ENCODE results near the gene EID2. TPM values are rescaled to one million over a fixed set of nuclear protein-coding genes. Genes with fewer than 3 reads are reported as not detected.

EID2 gene
- polyA plus RNA-seq, 2 donors: 11.6 to 16.7 TPM

DNA sequence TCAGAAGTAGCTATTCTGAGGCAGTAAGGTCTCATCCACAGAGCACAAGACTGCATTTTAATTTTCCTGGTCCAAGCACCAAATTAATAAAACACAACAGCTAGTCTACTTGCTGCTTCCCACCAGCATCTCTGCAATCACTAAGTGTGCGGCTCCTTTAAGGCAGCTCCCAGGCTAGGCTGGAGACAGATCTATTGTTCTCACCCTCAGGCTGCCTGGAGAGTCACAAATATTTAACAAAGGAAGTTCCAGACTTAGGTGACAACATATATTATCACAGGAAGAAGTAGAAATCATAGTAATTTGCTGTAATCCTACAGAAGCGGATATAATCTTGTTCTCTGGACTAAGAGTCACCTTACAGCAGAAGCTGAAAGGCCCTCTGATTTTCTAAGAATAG is 2.2 kb upstream of the EID2 start:
- Histone ChIP-seq H3K36me3 (ENCODE audit: control insufficient read depth in 2 of 2, insufficient read depth in 2 of 2, low read length in 1 of 2) (no peaks in the 10 kb centered on the region), H3K4me3 (ENCODE audit: low read depth in 1 of 2, low read length in 2 of 2) (no peak overlapping the region), H3K9me3 (ENCODE audit: control insufficient read depth in 2 of 2, insufficient read depth in 1 of 2, low read depth in 1 of 2, low read length in 1 of 2) (no peaks in the 10 kb centered on the region), H3K4me1 (ENCODE audit: control insufficient read depth in 2 of 2, insufficient read depth in 2 of 2, low read length in 1 of 2) (no peaks in the 10 kb centered on the region), H3K27ac (ENCODE audit: low read depth in 2 of 2, low read length in 1 of 2) (no peak overlapping the region), H3K27me3 (ENCODE audit: control insufficient read depth in 1 of 2, insufficient read depth in 2 of 2, low read length in 2 of 2) (peaks cover 0 to 2% of the 10 kb centered on the region in 2 donors)
- 57 to 69% methylated on average over 2 of the region's 2 CpGs for WGBS, 2 donors

DNA sequence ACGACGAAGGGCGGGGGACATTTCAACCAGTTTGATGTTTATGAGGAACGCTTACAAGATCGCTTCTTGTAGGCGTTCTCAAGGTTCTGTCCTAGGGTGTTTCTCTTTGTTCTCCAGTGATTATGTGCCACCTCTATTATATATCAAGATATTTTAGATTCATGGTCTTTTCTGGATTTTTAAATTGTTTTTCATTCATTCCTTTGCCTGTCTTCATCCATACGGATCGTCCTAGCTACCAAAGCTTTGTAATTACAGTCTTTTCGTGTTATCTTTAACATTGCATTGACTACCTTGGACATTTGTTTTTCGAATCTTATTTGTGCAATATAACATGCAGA is 342 bp upstream of the EID2 start:
- Histone ChIP-seq H3K27ac (ENCODE audit: low read depth in 2 of 2, low read length in 1 of 2) (no peak overlapping the region), H3K4me3 (ENCODE audit: low read depth in 1 of 2, low read length in 2 of 2) (peak overlapping the region; percentile 84 to 94), H3K9me3 (ENCODE audit: control insufficient read depth in 2 of 2, insufficient read depth in 1 of 2, low read depth in 1 of 2, low read length in 1 of 2) (no peaks in the 10 kb centered on the region), H3K36me3 (ENCODE audit: control insufficient read depth in 2 of 2, insufficient read depth in 2 of 2, low read length in 1 of 2) (no peaks in the 10 kb centered on the region), H3K4me1 (ENCODE audit: control insufficient read depth in 2 of 2, insufficient read depth in 2 of 2, low read length in 1 of 2) (no peaks in the 10 kb centered on the region), H3K27me3 (ENCODE audit: control insufficient read depth in 1 of 2, insufficient read depth in 2 of 2, low read length in 2 of 2) (peaks cover 0 to 2% of the 10 kb centered on the region in 2 donors)
- WGBS, 2 donors: 6 to 7% methylated on average over 10 of the region's 10 CpGs

DNA sequence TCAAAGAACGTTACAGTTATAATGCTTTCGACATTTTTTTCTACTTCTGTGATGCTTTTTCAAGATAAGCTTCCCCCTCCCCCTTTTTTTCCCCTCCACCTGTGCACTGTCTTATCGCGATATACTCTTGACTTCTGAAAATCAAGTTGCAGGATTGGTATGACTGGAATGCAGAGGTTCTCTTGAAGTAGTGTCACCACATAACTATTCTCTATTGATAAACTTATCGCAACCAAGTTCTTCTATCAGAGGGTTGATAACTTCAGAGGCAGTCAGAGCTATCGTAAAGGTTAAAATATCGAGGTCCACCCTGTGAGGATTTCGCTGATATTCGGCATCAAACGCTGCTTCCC is 820 bp downstream of the EID2 start:
- no peaks in the 10 kb centered on the region for H3K4me1 ChIP-seq (ENCODE audit: control insufficient read depth in 2 of 2, insufficient read depth in 2 of 2, low read length in 1 of 2)
- H3K36me3 ChIP-seq (ENCODE audit: control insufficient read depth in 2 of 2, insufficient read depth in 2 of 2, low read length in 1 of 2): no peaks in the 10 kb centered on the region
- peak overlapping the region; percentile 94 to 98 for H3K27ac ChIP-seq (ENCODE audit: low read depth in 2 of 2, low read length in 1 of 2)
- no peaks in the 10 kb centered on the region for H3K9me3 ChIP-seq (ENCODE audit: control insufficient read depth in 2 of 2, insufficient read depth in 1 of 2, low read depth in 1 of 2, low read length in 1 of 2)
- H3K27me3 ChIP-seq (ENCODE audit: control insufficient read depth in 1 of 2, insufficient read depth in 2 of 2, low read length in 2 of 2): peaks cover 0 to under 1% of the 10 kb centered on the region in 2 donors
- peak overlapping the region; percentile 84 to 94 for H3K4me3 ChIP-seq (ENCODE audit: low read depth in 1 of 2, low read length in 2 of 2)
- 1 to 4% methylated on average over 10 of the region's 10 CpGs for WGBS, 2 donors

DNA sequence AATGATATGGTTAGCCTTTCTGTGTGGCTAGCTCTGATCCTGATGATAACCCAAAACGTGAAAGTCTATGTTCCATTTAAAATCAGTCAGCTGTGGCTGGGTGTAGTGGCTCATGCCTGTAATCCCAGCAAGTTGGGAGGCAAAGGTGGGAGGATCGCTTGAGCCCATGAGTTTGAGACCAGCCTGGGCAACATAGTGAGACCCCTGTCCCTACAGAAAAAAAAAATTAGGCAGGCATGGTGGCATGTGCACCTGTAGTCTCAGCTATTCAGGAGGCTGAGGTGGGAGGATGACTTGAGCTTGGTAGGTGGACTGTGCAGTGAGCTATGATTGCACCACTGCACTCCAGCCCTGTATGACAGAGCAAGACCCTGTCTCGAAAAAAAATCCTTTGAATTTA is 6.2 kb downstream of the EID2 start:
- no peak overlapping the region for H3K27ac ChIP-seq (ENCODE audit: low read depth in 2 of 2, low read length in 1 of 2)
- no peaks in the 10 kb centered on the region for H3K9me3 ChIP-seq (ENCODE audit: control insufficient read depth in 2 of 2, insufficient read depth in 1 of 2, low read depth in 1 of 2, low read length in 1 of 2)
- H3K4me1 ChIP-seq (ENCODE audit: control insufficient read depth in 2 of 2, insufficient read depth in 2 of 2, low read length in 1 of 2): peaks cover 2 to 4% of the 10 kb centered on the region in 2 donors
- H3K27me3 ChIP-seq (ENCODE audit: control insufficient read depth in 1 of 2, insufficient read depth in 2 of 2, low read length in 2 of 2): no peaks in the 10 kb centered on the region
- 65 to 68% methylated on average over 3 of the region's 3 CpGs for WGBS, 2 donors
- H3K4me3 ChIP-seq (ENCODE audit: low read depth in 1 of 2, low read length in 2 of 2): no peak overlapping the region
- no peaks in the 10 kb centered on the region for H3K36me3 ChIP-seq (ENCODE audit: control insufficient read depth in 2 of 2, insufficient read depth in 2 of 2, low read length in 1 of 2)

DNA sequence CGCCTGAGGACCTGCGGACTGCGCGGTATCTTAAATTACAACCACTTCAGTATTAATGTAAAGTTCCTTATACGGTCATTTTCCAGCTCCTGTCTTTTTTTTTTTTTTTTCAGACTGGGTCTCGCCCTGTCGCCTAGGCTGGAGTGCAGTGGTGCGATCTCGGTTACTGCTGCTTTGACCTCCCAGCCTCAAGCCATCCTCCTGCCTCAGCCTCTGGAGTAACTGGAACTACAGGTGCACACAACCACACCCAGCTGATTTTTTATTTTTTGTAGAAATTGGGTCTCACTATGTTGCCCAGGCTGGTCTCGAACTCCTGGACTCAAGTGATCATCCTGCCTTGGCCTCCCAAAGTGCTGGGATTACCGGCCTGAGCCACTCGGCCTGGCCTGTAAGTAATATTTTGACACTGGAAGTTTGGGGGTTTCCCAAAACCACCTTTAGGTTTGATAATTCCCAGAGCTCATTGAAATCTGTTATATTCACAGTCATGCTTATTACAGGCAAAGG is 6.9 kb downstream of the EID2 start:
- Histone ChIP-seq H3K27ac (ENCODE audit: low read depth in 2 of 2, low read length in 1 of 2) (no peak overlapping the region), H3K27me3 (ENCODE audit: control insufficient read depth in 1 of 2, insufficient read depth in 2 of 2, low read length in 2 of 2) (no peaks in the 10 kb centered on the region), H3K4me3 (ENCODE audit: low read depth in 1 of 2, low read length in 2 of 2) (no peak overlapping the region)

DNA sequence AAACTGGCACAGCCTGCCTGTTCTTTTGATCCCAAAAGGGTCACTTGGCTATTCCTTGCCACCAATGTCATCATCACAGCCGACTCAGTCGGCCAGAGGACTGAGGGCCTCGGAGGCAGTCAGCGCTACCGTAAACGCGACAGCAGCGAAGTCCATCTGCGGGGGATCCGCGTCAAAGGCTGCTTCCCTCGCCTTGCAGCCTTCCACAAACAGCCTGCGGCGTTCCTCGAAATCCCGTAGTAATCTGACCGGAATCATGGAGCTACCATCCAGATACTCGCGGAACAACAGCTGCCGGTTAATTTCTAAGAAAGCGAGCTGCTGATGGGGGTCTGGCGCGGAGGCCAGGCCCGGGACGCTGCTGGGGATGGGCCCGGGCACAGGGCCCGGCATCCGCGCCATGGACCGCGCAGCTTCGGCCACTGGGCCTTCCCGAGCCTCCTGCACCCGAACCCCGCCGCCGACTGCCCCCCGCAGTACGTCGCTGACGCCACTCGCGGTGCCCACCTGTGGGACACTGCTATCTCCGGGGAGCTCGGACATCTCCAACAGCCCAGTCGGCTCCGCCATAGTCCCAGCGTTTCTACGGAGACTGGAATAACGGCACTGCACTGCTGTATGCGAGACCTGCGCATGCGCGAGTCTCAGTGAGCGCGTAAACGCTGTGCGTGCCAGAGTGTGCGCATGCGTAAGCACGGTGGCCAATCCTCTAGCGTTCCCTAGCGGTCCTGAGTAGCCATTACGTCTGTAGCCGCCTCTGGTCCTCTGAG is 7.5 kb downstream of the EID2 start, which contains the start of gene EID2B:
Gene EID2B, minus strand, starts transcription at position 620 of the 770 bp plus-strand sequence. Its CDS starts 50 bp downstream, at position 570.
- Histone ChIP-seq H3K4me3 (ENCODE audit: low read depth in 1 of 2, low read length in 2 of 2) (peak within 1 kb of the TSS; percentile 57 to 80), H3K9me3 (ENCODE audit: control insufficient read depth in 2 of 2, insufficient read depth in 1 of 2, low read depth in 1 of 2, low read length in 1 of 2) (no peaks in the 10 kb centered on the region), H3K27ac (ENCODE audit: low read depth in 2 of 2, low read length in 1 of 2) (peak within 1 kb of the TSS; percentile 48 to 60), H3K27me3 (ENCODE audit: control insufficient read depth in 1 of 2, insufficient read depth in 2 of 2, low read length in 2 of 2) (no peaks in the 10 kb centered on the region), H3K4me1 (ENCODE audit: control insufficient read depth in 2 of 2, insufficient read depth in 2 of 2, low read length in 1 of 2) (peaks cover 2 to 4% of the 10 kb centered on the region in 2 donors), H3K36me3 (ENCODE audit: control insufficient read depth in 2 of 2, insufficient read depth in 2 of 2, low read length in 1 of 2) (no peaks in the 10 kb centered on the region)
- WGBS, 2 donors: 0% methylated on average over 63 to 65 of the region's 65 CpGs

More for the DNA sequence above, 6.9 kb downstream of the EID2 start:
- Histone ChIP-seq H3K36me3 (ENCODE audit: control insufficient read depth in 2 of 2, insufficient read depth in 2 of 2, low read length in 1 of 2) (no peaks in the 10 kb centered on the region), H3K4me1 (ENCODE audit: control insufficient read depth in 2 of 2, insufficient read depth in 2 of 2, low read length in 1 of 2) (peaks cover 2 to 4% of the 10 kb centered on the region in 2 donors), H3K9me3 (ENCODE audit: control insufficient read depth in 2 of 2, insufficient read depth in 1 of 2, low read depth in 1 of 2, low read length in 1 of 2) (no peaks in the 10 kb centered on the region)
- WGBS, 2 donors: 17 to 21% methylated on average over 12 of the region's 12 CpGs

DNA sequence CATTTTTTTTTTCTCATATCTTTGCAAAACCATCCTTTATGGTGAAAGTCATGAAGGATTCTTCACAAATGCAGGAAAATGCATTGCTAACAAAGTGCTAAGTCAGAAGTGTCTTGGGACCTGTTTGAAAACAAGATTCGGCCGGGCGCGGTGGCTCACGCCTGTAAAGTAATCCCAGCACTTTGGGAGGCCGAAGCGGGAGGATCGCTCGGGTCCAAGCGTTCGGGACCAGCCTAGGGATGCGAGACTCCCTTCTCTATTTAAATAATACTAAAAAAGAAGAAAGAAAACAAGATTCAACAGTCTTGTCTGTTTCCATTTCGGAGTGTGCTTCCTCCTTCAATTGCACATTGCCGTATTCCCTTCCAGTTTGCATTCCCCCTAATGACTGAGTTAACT is 8.1 kb downstream of the EID2 start:
- WGBS, 2 donors: 27 to 33% methylated on average over 14 of the region's 14 CpGs
- H3K9me3 ChIP-seq (ENCODE audit: control insufficient read depth in 2 of 2, insufficient read depth in 1 of 2, low read depth in 1 of 2, low read length in 1 of 2): no peaks in the 10 kb centered on the region
- no peaks in the 10 kb centered on the region for H3K36me3 ChIP-seq (ENCODE audit: control insufficient read depth in 2 of 2, insufficient read depth in 2 of 2, low read length in 1 of 2)
- peak overlapping the region; percentile 48 to 60 for H3K27ac ChIP-seq (ENCODE audit: low read depth in 2 of 2, low read length in 1 of 2)
- H3K4me3 ChIP-seq (ENCODE audit: low read depth in 1 of 2, low read length in 2 of 2): peak overlapping the region; percentile 57 to 80
- peaks cover 2 to 4% of the 10 kb centered on the region in 2 donors for H3K4me1 ChIP-seq (ENCODE audit: control insufficient read depth in 2 of 2, insufficient read depth in 2 of 2, low read length in 1 of 2)
- no peaks in the 10 kb centered on the region for H3K27me3 ChIP-seq (ENCODE audit: control insufficient read depth in 1 of 2, insufficient read depth in 2 of 2, low read length in 2 of 2)

DNA sequence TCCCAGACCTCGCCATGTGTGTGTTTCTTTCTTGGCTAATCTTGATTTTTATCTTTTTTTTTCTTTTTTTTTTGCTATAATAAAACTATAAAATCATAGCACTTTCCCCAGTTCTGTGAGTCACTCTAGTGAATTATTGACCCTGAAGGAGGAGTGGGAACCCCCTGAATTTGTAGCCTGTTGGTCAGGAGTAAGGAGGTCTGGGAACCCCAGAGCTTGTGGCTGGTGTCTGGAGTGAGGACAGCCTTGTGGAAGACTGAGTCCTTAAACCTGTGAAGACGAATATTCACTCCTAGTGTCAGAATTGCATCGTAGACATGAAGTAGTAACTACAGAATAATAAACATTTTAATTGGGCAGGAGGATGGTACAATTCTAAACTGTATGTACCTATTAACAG is 14.8 kb downstream of the EID2 start:
- 94 to 95% methylated on average over 3 of the region's 3 CpGs for WGBS, 2 donors
- H3K36me3 ChIP-seq (ENCODE audit: control insufficient read depth in 2 of 2, insufficient read depth in 2 of 2, low read length in 1 of 2): no peaks in the 10 kb centered on the region
- no peak overlapping the region for H3K4me3 ChIP-seq (ENCODE audit: low read depth in 1 of 2, low read length in 2 of 2)
- no peaks in the 10 kb centered on the region for H3K9me3 ChIP-seq (ENCODE audit: control insufficient read depth in 2 of 2, insufficient read depth in 1 of 2, low read depth in 1 of 2, low read length in 1 of 2)
- no peaks in the 10 kb centered on the region for H3K27me3 ChIP-seq (ENCODE audit: control insufficient read depth in 1 of 2, insufficient read depth in 2 of 2, low read length in 2 of 2)
- H3K4me1 ChIP-seq (ENCODE audit: control insufficient read depth in 2 of 2, insufficient read depth in 2 of 2, low read length in 1 of 2): no peaks in the 10 kb centered on the region
- no peak overlapping the region for H3K27ac ChIP-seq (ENCODE audit: low read depth in 2 of 2, low read length in 1 of 2)

DNA sequence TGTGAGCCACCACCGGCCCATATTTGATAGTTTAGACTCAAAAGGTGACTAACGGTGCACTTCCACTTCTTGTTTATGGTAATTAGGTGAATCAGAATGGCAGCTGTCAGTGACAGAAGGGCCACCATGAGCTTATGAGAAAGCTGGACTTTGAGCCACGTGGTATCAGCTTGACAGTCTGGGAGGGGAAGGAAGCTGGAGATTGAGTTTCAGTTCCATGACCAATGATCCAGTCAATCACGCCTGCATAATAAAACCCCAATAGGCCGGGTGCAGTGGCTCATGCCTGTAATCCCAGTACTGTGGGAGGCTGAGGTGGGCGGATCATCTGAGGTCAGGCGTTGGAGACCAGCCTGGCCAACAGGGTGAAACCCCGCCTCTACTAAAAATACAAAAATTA is 15.5 kb downstream of the EID2 start:
- Histone ChIP-seq H3K27ac (ENCODE audit: low read depth in 2 of 2, low read length in 1 of 2) (no peak overlapping the region), H3K27me3 (ENCODE audit: control insufficient read depth in 1 of 2, insufficient read depth in 2 of 2, low read length in 2 of 2) (no peaks in the 10 kb centered on the region), H3K9me3 (ENCODE audit: control insufficient read depth in 2 of 2, insufficient read depth in 1 of 2, low read depth in 1 of 2, low read length in 1 of 2) (no peaks in the 10 kb centered on the region), H3K36me3 (ENCODE audit: control insufficient read depth in 2 of 2, insufficient read depth in 2 of 2, low read length in 1 of 2) (no peaks in the 10 kb centered on the region), H3K4me1 (ENCODE audit: control insufficient read depth in 2 of 2, insufficient read depth in 2 of 2, low read length in 1 of 2) (no peaks in the 10 kb centered on the region), H3K4me3 (ENCODE audit: low read depth in 1 of 2, low read length in 2 of 2) (no peak overlapping the region)
- 75 to 85% methylated on average over 8 of the region's 8 CpGs for WGBS, 2 donors

Data from esophagus (tissue), 2 donors.